OCI-LY1 (cell line): Measurements from ENCODE around the gene OVOL1.

Experiments used
- EZH2 ChIP-seq: fragments of 200-600 bp; sonication (generic), shearing (Covaris generic); IDR thresholded peaks from 2 replicates; pipeline ENCODE4 v1.8.0; 2017; ENCODE audit warnings: borderline replicate concordance, mixed run types, mild to moderate bottlenecking, antibody characterized with exemption, low read length, moderate library complexity, mixed read lengths
- TF ChIP-seq, protein P1 (sequence below): fragments of 200-600 bp; sonication (generic), shearing (Covaris generic); IDR thresholded peaks from 2 replicates; pipeline ENCODE4 v1.5.1; 2017; ENCODE audit warnings: mild to moderate bottlenecking, antibody characterized with exemption, low read length, moderate library complexity, mixed read lengths

DNA sequence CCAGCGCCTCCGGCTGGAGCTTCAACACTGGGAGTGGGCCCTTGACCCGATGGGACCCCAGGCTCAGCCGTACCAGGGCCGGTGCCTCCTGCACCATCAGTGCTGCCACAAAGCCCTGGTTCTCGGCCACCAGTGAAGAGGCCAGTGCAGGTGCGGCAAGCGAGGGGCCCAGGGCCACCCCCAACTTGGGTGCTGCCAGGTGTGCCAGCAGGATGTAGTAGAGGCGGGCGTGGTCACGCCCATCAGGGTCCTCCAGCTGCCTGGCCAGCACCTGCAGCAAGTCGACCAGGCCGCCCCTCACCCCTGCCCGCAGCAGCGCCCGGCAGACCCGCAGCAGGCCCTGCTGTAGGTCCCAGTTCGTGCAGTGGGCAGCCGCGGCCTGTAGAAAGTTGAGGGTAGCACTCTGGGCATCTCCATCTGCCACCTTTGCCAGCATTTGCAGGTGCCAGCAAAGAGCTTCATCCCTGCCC lies 8.4 kb upstream of the OVOL1 start:
- no peak for TF ChIP-seq EZH2
- TF ChIP-seq, protein P1, sequence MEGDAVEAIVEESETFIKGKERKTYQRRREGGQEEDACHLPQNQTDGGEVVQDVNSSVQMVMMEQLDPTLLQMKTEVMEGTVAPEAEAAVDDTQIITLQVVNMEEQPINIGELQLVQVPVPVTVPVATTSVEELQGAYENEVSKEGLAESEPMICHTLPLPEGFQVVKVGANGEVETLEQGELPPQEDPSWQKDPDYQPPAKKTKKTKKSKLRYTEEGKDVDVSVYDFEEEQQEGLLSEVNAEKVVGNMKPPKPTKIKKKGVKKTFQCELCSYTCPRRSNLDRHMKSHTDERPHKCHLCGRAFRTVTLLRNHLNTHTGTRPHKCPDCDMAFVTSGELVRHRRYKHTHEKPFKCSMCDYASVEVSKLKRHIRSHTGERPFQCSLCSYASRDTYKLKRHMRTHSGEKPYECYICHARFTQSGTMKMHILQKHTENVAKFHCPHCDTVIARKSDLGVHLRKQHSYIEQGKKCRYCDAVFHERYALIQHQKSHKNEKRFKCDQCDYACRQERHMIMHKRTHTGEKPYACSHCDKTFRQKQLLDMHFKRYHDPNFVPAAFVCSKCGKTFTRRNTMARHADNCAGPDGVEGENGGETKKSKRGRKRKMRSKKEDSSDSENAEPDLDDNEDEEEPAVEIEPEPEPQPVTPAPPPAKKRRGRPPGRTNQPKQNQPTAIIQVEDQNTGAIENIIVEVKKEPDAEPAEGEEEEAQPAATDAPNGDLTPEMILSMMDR, result no peak
